Aortic smooth muscle cell (primary cell): ENCODE data around the gene NLRC5. TPM values are rescaled to one million over a fixed set of nuclear protein-coding genes. Genes with fewer than 3 reads are reported as not detected.

Experiments
- total RNA-seq: library from RNA; depleted of rRNA; stranded (reverse); fragments of >200 nt; gene quantifications from 2 replicates; pipeline ENCODE4 v1.2.3, GENCODE V29; 2014

NLRC5 gene, protein sequence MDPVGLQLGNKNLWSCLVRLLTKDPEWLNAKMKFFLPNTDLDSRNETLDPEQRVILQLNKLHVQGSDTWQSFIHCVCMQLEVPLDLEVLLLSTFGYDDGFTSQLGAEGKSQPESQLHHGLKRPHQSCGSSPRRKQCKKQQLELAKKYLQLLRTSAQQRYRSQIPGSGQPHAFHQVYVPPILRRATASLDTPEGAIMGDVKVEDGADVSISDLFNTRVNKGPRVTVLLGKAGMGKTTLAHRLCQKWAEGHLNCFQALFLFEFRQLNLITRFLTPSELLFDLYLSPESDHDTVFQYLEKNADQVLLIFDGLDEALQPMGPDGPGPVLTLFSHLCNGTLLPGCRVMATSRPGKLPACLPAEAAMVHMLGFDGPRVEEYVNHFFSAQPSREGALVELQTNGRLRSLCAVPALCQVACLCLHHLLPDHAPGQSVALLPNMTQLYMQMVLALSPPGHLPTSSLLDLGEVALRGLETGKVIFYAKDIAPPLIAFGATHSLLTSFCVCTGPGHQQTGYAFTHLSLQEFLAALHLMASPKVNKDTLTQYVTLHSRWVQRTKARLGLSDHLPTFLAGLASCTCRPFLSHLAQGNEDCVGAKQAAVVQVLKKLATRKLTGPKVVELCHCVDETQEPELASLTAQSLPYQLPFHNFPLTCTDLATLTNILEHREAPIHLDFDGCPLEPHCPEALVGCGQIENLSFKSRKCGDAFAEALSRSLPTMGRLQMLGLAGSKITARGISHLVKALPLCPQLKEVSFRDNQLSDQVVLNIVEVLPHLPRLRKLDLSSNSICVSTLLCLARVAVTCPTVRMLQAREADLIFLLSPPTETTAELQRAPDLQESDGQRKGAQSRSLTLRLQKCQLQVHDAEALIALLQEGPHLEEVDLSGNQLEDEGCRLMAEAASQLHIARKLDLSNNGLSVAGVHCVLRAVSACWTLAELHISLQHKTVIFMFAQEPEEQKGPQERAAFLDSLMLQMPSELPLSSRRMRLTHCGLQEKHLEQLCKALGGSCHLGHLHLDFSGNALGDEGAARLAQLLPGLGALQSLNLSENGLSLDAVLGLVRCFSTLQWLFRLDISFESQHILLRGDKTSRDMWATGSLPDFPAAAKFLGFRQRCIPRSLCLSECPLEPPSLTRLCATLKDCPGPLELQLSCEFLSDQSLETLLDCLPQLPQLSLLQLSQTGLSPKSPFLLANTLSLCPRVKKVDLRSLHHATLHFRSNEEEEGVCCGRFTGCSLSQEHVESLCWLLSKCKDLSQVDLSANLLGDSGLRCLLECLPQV (N-terminal part only)
- 18.9 and 19.9 TPM in 2 replicates for total RNA-seq

GRCh38 chr16:56988948-56989945, at the start of gene NLRC5:
Gene NLRC5 (plus strand): TSS chr16:56989557. CDS start chr16:57020713, 31,156 bp downstream.

GRCh38 chr16:56961851-56962281, 27.5 kb upstream of the NLRC5 start, which contains the start of gene CETP:
Gene CETP (plus strand): TSS chr16:56961950. CDS start chr16:56961980, 30 bp downstream.

GRCh38 chr16:57091975-57092785, 102.8 kb downstream of the NLRC5 start, which contains the start of gene CPNE2:
Gene CPNE2 (plus strand): TSS chr16:57092583. CDS start chr16:57110743, 18,160 bp downstream.

Other genes with a start within 250 kb of the NLRC5 start
- gene SLC12A3, start 124.3 kb upstream of the NLRC5 start, total RNA-seq: not detected in 2 replicates
- gene HERPUD1, start 57.4 kb upstream of the NLRC5 start, total RNA-seq: 55.5 and 96.3 TPM in 2 replicates
- gene CETP, start 27.6 kb upstream of the NLRC5 start, total RNA-seq: not detected in 2 replicates
- gene CPNE2, start 103.0 kb downstream of the NLRC5 start, total RNA-seq: 12.4 and 17.1 TPM in 2 replicates
- gene PSME3IP1, start 196.5 kb downstream of the NLRC5 start, total RNA-seq: 66.2 and 75.2 TPM in 2 replicates
- gene RSPRY1, start 196.8 kb downstream of the NLRC5 start, total RNA-seq: 37.8 and 41.1 TPM in 2 replicates